Keratinocyte (primary cell): Measurements from ENCODE around the gene BRD1. TPM values are rescaled to one million over a fixed set of nuclear protein-coding genes. Genes with fewer than 3 reads are reported as not detected.

Source experiments
- DNase-seq: peaks from one replicate; pipeline ENCODE4 v3.0.0-alpha.2; 2011; ENCODE audit warnings: low read depth, missing footprints, low spot score
- FAIRE-seq: peaks from 2 replicates; lab custom pipeline; 2011; peaks lifted over from hg19 to GRCh38; lab: Jason Lieb, UNC
- H2AFZ ChIP-seq: 2 replicates; pipeline ENCODE4 v1.6.0; 2012; ENCODE audit warnings: low read length, control low read depth, inconsistent platforms; ENCODE audit not compliant: control insufficient read depth
- H3K27ac ChIP-seq: 2 replicates; pipeline ENCODE4 v1.5.1; 2011; ENCODE audit warnings: low read length; ENCODE audit not compliant: control insufficient read depth, insufficient read depth
- H3K27me3 ChIP-seq: 3 replicates; pipeline ENCODE4 v1.6.0; 2011; ENCODE audit warnings: low read length; ENCODE audit not compliant: control insufficient read depth, insufficient read depth; ENCODE audit errors: extremely low read depth
- H3K36me3 ChIP-seq, 2 experiments: 2 replicates in 1 of 2; 3 replicates in 1 of 2; pipeline ENCODE4 v1.5.1; 2011; ENCODE audit warnings: low read length in 2 of 2, mild to moderate bottlenecking in 1 of 2; ENCODE audit not compliant: control insufficient read depth in 2 of 2, insufficient read depth in 2 of 2; ENCODE audit errors: extremely low read depth in 1 of 2
- H3K4me1 ChIP-seq: 3 replicates; pipeline ENCODE4 v1.5.1; 2011; ENCODE audit warnings: low read length; ENCODE audit not compliant: control insufficient read depth, insufficient read depth; ENCODE audit errors: extremely low read depth
- H3K4me2 ChIP-seq: 3 replicates; pipeline ENCODE4 v1.6.0; 2011; ENCODE audit warnings: low read depth, low read length; ENCODE audit not compliant: control insufficient read depth, insufficient read depth; ENCODE audit errors: extremely low read depth
- H3K4me3 ChIP-seq, 3 experiments: fragments of 200-600 bp in 1 of 3; sonication (generic) in 1 of 3; 2 replicates in 2 of 3; 3 replicates in 1 of 3; pipeline ENCODE4 v1.5.1; 2011 to 2016; ENCODE audit warnings: low read length in 3 of 3, mild to moderate bottlenecking in 3 of 3, control low read depth in 2 of 3, inconsistent platforms in 1 of 3, low read depth in 1 of 3, mixed read lengths in 1 of 3, mixed run types in 1 of 3, moderate library complexity in 1 of 3; ENCODE audit not compliant: control insufficient read depth in 2 of 3, insufficient read depth in 2 of 3; ENCODE audit errors: extremely low read depth in 1 of 3
- H3K79me2 ChIP-seq: 2 replicates; pipeline ENCODE4 v1.6.0; 2012; ENCODE audit warnings: low read length; ENCODE audit not compliant: control insufficient read depth, insufficient read depth
- H3K9ac ChIP-seq: 3 replicates; pipeline ENCODE4 v1.6.0; 2011; ENCODE audit warnings: low read length; ENCODE audit not compliant: control insufficient read depth, insufficient read depth; ENCODE audit errors: extremely low read depth
- H3K9me1 ChIP-seq: 3 replicates; pipeline ENCODE4 v1.6.0; 2011; ENCODE audit warnings: low read length; ENCODE audit not compliant: control insufficient read depth, insufficient read depth; ENCODE audit errors: extremely low read depth
- H3K9me3 ChIP-seq: 2 replicates; pipeline ENCODE4 v1.5.1; 2012; ENCODE audit warnings: low read depth, low read length; ENCODE audit not compliant: control insufficient read depth
- H4K20me1 ChIP-seq: 3 replicates; pipeline ENCODE4 v1.6.0; 2011; ENCODE audit warnings: low read length; ENCODE audit not compliant: control insufficient read depth, insufficient read depth; ENCODE audit errors: extremely low read depth
- CTCF ChIP-seq, 3 experiments: IDR thresholded peaks in 1 of 3; conservative IDR thresholded peaks in 1 of 3; optimal IDR thresholded peaks in 1 of 3; 2 replicates in 2 of 3; 3 replicates in 1 of 3; pipeline versions ENCODE3 to v1.5.1; 2011; ENCODE audit warnings: low read length in 3 of 3, mild to moderate bottlenecking in 3 of 3, moderate library complexity in 2 of 3, control low read depth in 1 of 3, inconsistent platforms in 1 of 3; ENCODE audit not compliant: insufficient read depth in 2 of 3; ENCODE audit errors: extremely low read depth in 1 of 3
- EZH2 ChIP-seq: IDR thresholded peaks from one replicate; pipeline ENCODE4 v1.6.1; 2012; ENCODE audit warnings: inconsistent platforms, mild to moderate bottlenecking, low read length, moderate library complexity
- dilution Hi-C: fragments of 300-500 bp; cut with MboI; formaldehyde crosslinking; loops from one replicate; pipeline ENCODE4 v1.7.0; 2020; ENCODE audit warnings: low sequenced_read_pairs; ENCODE audit not compliant: extremely low pct_ligation_motif_present
- polyA plus RNA-seq, 5 experiments: library from polyadenylated mRNA; depleted of rRNA in 3 of 5; stranded (reverse) in 3 of 5; stranded (forward) in 1 of 5; unstranded in 1 of 5; fragments of >200 nt; gene quantifications; 1 replicate in 1 of 5; 2 replicates in 3 of 5; 3 replicates in 1 of 5; pipeline versions ENCODE4 v1.2.1 to v1.2.3, GENCODE V29; 2011 to 2012; ENCODE audit warnings: missing spikeins in 2 of 5, low read depth in 1 of 5, low replicate concordance in 1 of 5

BRD1 gene
- polyA plus RNA-seq, 1 donor (not counting 4 experiments of a cell fraction or from before 2014, with no cell fraction given), result 4.3 TPM

- Histone ChIP-seq H3K9ac (no peak overlapping the region), H3K36me3 (no peaks in the 10 kb centered on the region), H3K27ac (no peak overlapping the region), H3K27me3 (peaks cover 17% of the 10 kb centered on the region), H3K4me2 (no peak overlapping the region), H3K9me3 (no peaks in the 10 kb centered on the region), H3K4me1 (no peaks in the 10 kb centered on the region), H2AFZ (no peak overlapping the region), H3K9me1 (no peaks in the 10 kb centered on the region), H3K4me3 (no peak overlapping the region), H4K20me1 (no peaks in the 10 kb centered on the region), H3K79me2 (no peaks in the 10 kb centered on the region)
- dilution Hi-C loops, result no loop called here
- no peak for DNase-seq
- no peak for FAIRE-seq
- no peak for TF ChIP-seq EZH2
- no peak for TF ChIP-seq CTCF (optimal IDR thresholded peaks at IDR 0.05 in 1 of 3, IDR thresholded peaks at IDR 0.05 in 1 of 3, conservative IDR thresholded peaks at IDR 0.05 in 1 of 3; ENCODE audit: extremely low read depth in 1 of 3, insufficient read depth in 2 of 3, low read length in 3 of 3)
Observed at GRCh38 chr22:49726701-49727101, 101.0 kb downstream of the BRD1 start.

- Histone ChIP-seq H2AFZ (no peak overlapping the region), H3K4me1 (no peaks in the 10 kb centered on the region), H3K9me3 (no peaks in the 10 kb centered on the region), H3K9ac (no peak overlapping the region), H3K9me1 (no peaks in the 10 kb centered on the region), H3K27ac (no peak overlapping the region), H3K4me2 (no peak overlapping the region), H3K36me3 (no peaks in the 10 kb centered on the region), H3K79me2 (no peaks in the 10 kb centered on the region), H3K4me3 (no peak overlapping the region), H3K27me3 (peaks cover 17% of the 10 kb centered on the region), H4K20me1 (no peaks in the 10 kb centered on the region)
- TF ChIP-seq CTCF (optimal IDR thresholded peaks at IDR 0.05 in 1 of 3, IDR thresholded peaks at IDR 0.05 in 1 of 3, conservative IDR thresholded peaks at IDR 0.05 in 1 of 3; ENCODE audit: extremely low read depth in 1 of 3, insufficient read depth in 2 of 3, low read length in 3 of 3) (no peak), EZH2 (no peak)
- FAIRE-seq (no peak), DNase-seq (no peak)
- dilution Hi-C loops, result no loop called here
Observed at GRCh38 chr22:49726022-49726681, 101.5 kb downstream of the BRD1 start.
